T-cell (primary cell): ENCODE data around the gene PNPLA8. TPM values are rescaled to one million over a fixed set of nuclear protein-coding genes. Genes with fewer than 3 reads are reported as not detected.

ENCODE experiments used
- ATAC-seq, 4 experiments: fragments of 200-7000 bp in 3 of 4; fragments of 150-1000 bp in 1 of 4; cut with Tn5 transposase; replicated peaks in 1 of 4; 1 replicate in 3 of 4; 2 replicates in 1 of 4; pipeline ENCODE4 v1.10.0; 2021; ENCODE audit warnings: moderate library complexity in 3 of 4, mild to moderate bottlenecking in 2 of 4, moderate number of reproducible peaks in 1 of 4
- CTCF ChIA-PET, 2 donors: fragments of 300-600 bp; sonication (Branson Sonifier 250); formaldehyde crosslinking; loops; one replicate each; lab custom pipeline; 2022; ENCODE audit warnings: antibody characterized with exemption in 2 of 2; lab: Charles Lee
- POLR2A ChIA-PET, 2 donors: fragments of 300-600 bp; sonication (Branson Sonifier 250); formaldehyde crosslinking; loops; one replicate each; lab custom pipeline; 2022; ENCODE audit warnings: antibody characterized with exemption in 2 of 2; lab: Charles Lee
- DNase-seq, 35 experiments: peaks; one replicate each; pipeline versions ENCODE4 v3.0.0 to v3.0.0-alpha.2; 2013 to 2023
- H3K27ac ChIP-seq: one replicate; pipeline ENCODE4 v1.5.1; 2013; ENCODE audit warnings: low read length
- H3K27me3 ChIP-seq, 2 experiments: replicated peaks in 1 of 2; 1 replicate in 1 of 2; 2 replicates in 1 of 2; pipeline versions ENCODE4 v1.6.1 to v1.7.0; 2013; ENCODE audit warnings: low read length in 1 of 2, mixed read lengths in 1 of 2; ENCODE audit not compliant: control insufficient read depth in 2 of 2, insufficient read depth in 2 of 2; ENCODE audit errors: extremely low read depth in 1 of 2
- H3K36me3 ChIP-seq, 2 donors: 1 replicate in 1 of 2; 2 replicates in 1 of 2; pipeline versions ENCODE4 v1.6.1 to v1.7.0; 2013; ENCODE audit warnings: low read length in 1 of 2; ENCODE audit not compliant: control insufficient read depth in 2 of 2, insufficient read depth in 1 of 2; ENCODE audit errors: extremely low read depth in 1 of 2
- H3K4me1 ChIP-seq, 2 experiments: 1 replicate in 1 of 2; 2 replicates in 1 of 2; pipeline versions ENCODE4 v1.6.1 to v1.7.0; 2013; ENCODE audit warnings: low read length in 2 of 2, mixed read lengths in 1 of 2; ENCODE audit not compliant: insufficient read depth in 2 of 2, control insufficient read depth in 1 of 2; ENCODE audit errors: extremely low read depth in 1 of 2
- H3K4me3 ChIP-seq, 2 donors: 1 replicate in 1 of 2; 2 replicates in 1 of 2; pipeline versions ENCODE4 v1.5.1 to v1.7.0; 2013; ENCODE audit warnings: mild to moderate bottlenecking in 2 of 2, low read length in 1 of 2, moderate library complexity in 1 of 2; ENCODE audit not compliant: control insufficient read depth in 1 of 2; ENCODE audit errors: extremely low read depth in 1 of 2
- H3K9me3 ChIP-seq: 2 replicates; pipeline ENCODE4 v1.7.0; 2013
- H3K27ac Mint-ChIP-seq, 2 donors: one replicate each; pipeline ENCODE4 v1.8.0; 2020 to 2021; ENCODE audit warnings: mild to moderate bottlenecking in 2 of 2, mixed read lengths in 2 of 2
- H3K27me3 Mint-ChIP-seq, 2 donors: one replicate each; pipeline ENCODE4 v1.8.0; 2021 to 2022; ENCODE audit warnings: mixed read lengths in 2 of 2
- H3K36me3 Mint-ChIP-seq: one replicate; pipeline ENCODE4 v1.8.0; 2021; ENCODE audit warnings: mixed read lengths
- H3K4me1 Mint-ChIP-seq, 3 donors: one replicate each; pipeline ENCODE4 v1.8.0; 2020 to 2022; ENCODE audit warnings: mixed read lengths in 3 of 3, mild to moderate bottlenecking in 1 of 3
- H3K4me3 Mint-ChIP-seq, 3 donors: one replicate each; pipeline ENCODE4 v1.8.0; 2020 to 2022; ENCODE audit warnings: mild to moderate bottlenecking in 3 of 3, mixed read lengths in 3 of 3, moderate library complexity in 3 of 3
- H3K9me3 Mint-ChIP-seq, 3 donors: one replicate each; pipeline ENCODE4 v1.8.0; 2020 to 2022; ENCODE audit warnings: mixed read lengths in 3 of 3
- WGBS: methylation state at CpG from one replicate; pipeline ENCODE4 v1.1.5; 2013; ENCODE audit warnings: missing lambda C conversion rate; ENCODE audit not compliant: insufficient coverage; 5-methylcytosine and 5-hydroxymethylcytosine counted together
- total RNA-seq, 35 experiments: library from RNA in 6 of 35; stranded (reverse) in 6 of 35; fragments of 120-200 nt in 1 of 35; gene quantifications; one replicate each; pipeline versions ENCODE4 v1.2.1 to v1.2.4 and lab custom pipeline; 2013 to 2026

PNPLA8 gene
- total RNA-seq, 5 donors from 2014 or later (not counting 1 experiment from before 2014, with no cell fraction given): 17.8 to 55.5 (median 21.8) TPM

- CTCF ChIA-PET: interaction anchor here in 1 of 2 donors (1.4 kb wide), 1 partner anchor 12 kb away, joined by 5 read pairs; no protein-coding TSS in a partner anchor
- Mint-ChIP-seq H3K4me1 (peaks cover 32 to 47% (median 40%) of the 10 kb centered on the region in 3 donors), H3K9me3 (no peaks in the 10 kb centered on the region), H3K27ac (peak overlapping the region in 1 of 2 donors; percentile 82), H3K4me3 (peak overlapping the region in 1 of 3 donors; percentile 28), H3K27me3 (peaks cover 0 to 11% of the 10 kb centered on the region in 2 donors), H3K36me3 (no peaks in the 10 kb centered on the region)
- H3K4me1 ChIP-seq: peaks cover 6 to 23% of the 10 kb centered on the region in 2 experiments
- POLR2A ChIA-PET: no interaction called here
- H3K4me3 ChIP-seq: no peak overlapping the region
- no peak overlapping the region for H3K27ac ChIP-seq
- DNase-seq: no peak
- H3K27me3 ChIP-seq: no peaks in the 10 kb centered on the region
- no peaks in the 10 kb centered on the region for H3K36me3 ChIP-seq
- WGBS: no CpG with 5 or more reads among the region's 2 CpGs
- ATAC-seq: no peak
- no peaks in the 10 kb centered on the region for H3K9me3 ChIP-seq
These were observed 61.2 kb downstream of the PNPLA8 start for GRCh38 chr7:108464743-108465142.

DNA sequence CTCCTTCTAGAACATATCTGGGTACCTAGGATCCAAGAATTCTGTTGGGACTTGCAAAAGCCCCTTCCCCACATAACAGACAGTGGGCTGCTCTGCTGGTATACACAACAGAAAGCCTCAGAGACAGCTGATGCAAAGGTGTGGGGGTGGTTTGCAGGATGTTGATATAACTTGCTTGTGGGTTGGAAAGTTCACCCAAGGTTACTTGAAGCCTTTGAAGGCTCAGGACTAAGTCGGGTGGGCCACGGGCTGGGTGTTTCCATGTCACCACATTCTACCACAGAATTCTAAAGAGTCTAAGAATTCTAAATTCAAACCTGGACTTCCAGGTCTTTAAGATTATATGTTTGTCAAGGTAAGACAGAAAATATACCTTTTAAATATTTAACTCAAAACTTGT, 62.3 kb downstream of the PNPLA8 start:
- no CpG with 5 or more reads among the region's 2 CpGs for WGBS
- H3K36me3 Mint-ChIP-seq: no peaks in the 10 kb centered on the region
- H3K27me3 ChIP-seq: no peaks in the 10 kb centered on the region
- peak overlapping the region in 2 of 3 donors; percentile 7 to 28 for H3K4me3 Mint-ChIP-seq
- DNase-seq: peak in 32 of 35 experiments; percentile 15 to 75 (median 44)
- peaks cover 0 to 17% of the 10 kb centered on the region in 2 donors for H3K27me3 Mint-ChIP-seq
- peak overlapping the region; percentile 78 to 82 for H3K27ac Mint-ChIP-seq
- peaks cover 3 to 23% of the 10 kb centered on the region in 2 experiments for H3K4me1 ChIP-seq
- ChIA-PET POLR2A (no interaction called here), CTCF (interaction anchor here in 1 of 2 donors (0.6 kb wide), 2 partner anchors 23 to 975 kb away, joined by 6 to 10 read pairs; no protein-coding TSS in a partner anchor)
- H3K36me3 ChIP-seq: no peaks in the 10 kb centered on the region
- H3K4me1 Mint-ChIP-seq: peaks cover 32 to 49% (median 38%) of the 10 kb centered on the region in 3 donors
- peak overlapping the region; percentile 31 for H3K27ac ChIP-seq
- no peaks in the 10 kb centered on the region for H3K9me3 Mint-ChIP-seq
- H3K9me3 ChIP-seq: no peaks in the 10 kb centered on the region
- peak; percentile 77 to 94 (median 92) for ATAC-seq
- no peak overlapping the region for H3K4me3 ChIP-seq

- Histone ChIP-seq H3K4me3 (no peak overlapping the region), H3K27me3 (peaks cover 5 to 8% of the 10 kb centered on the region in 2 experiments), H3K9me3 (no peaks in the 10 kb centered on the region), H3K27ac (no peak overlapping the region), H3K4me1 (peaks cover 9 to 26% of the 10 kb centered on the region in 2 experiments), H3K36me3 (no peaks in the 10 kb centered on the region)
- Mint-ChIP-seq H3K4me3 (no peak overlapping the region), H3K27ac (no peak overlapping the region), H3K4me1 (peaks cover 45 to 56% (median 46%) of the 10 kb centered on the region in 3 donors), H3K9me3 (no peaks in the 10 kb centered on the region), H3K27me3 (peaks cover 16 to 35% of the 10 kb centered on the region in 2 donors), H3K36me3 (no peaks in the 10 kb centered on the region)
- ATAC-seq: no peak
- no peak for DNase-seq
- WGBS: 68% methylated on average over 2 of the region's 3 CpGs
- ChIA-PET POLR2A (no interaction called here), CTCF (interaction anchor here in 1 of 2 donors (0.7 kb wide), 1 partner anchor 28 kb away, joined by 12 read pairs; no protein-coding TSS in a partner anchor)
These were observed 64.1 kb downstream of the PNPLA8 start for GRCh38 chr7:108461840-108462239.

GRCh38 chr7:108460964-108461363, 65.0 kb downstream of the PNPLA8 start:
- peaks cover 18 to 39% of the 10 kb centered on the region in 2 donors for H3K27me3 Mint-ChIP-seq
- DNase-seq (no peak), ATAC-seq (no peak)
- no peaks in the 10 kb centered on the region for H3K9me3 ChIP-seq
- 80% methylated on average over 1 of the region's 1 CpG for WGBS
- CTCF ChIA-PET: no interaction called here
- no peaks in the 10 kb centered on the region for H3K36me3 Mint-ChIP-seq
- H3K4me1 Mint-ChIP-seq: peaks cover 48 to 56% (median 49%) of the 10 kb centered on the region in 3 donors
- POLR2A ChIA-PET: interaction anchor here in 1 of 2 donors (0.6 kb wide), 1 partner anchor 771 kb away, joined by 3 read pairs; no protein-coding TSS in a partner anchor
- H3K27ac Mint-ChIP-seq: no peak overlapping the region
- peaks cover 10 to 26% of the 10 kb centered on the region in 2 experiments for H3K4me1 ChIP-seq
- no peaks in the 10 kb centered on the region for H3K9me3 Mint-ChIP-seq
- peaks cover 5 to 10% of the 10 kb centered on the region in 2 experiments for H3K27me3 ChIP-seq
- no peak overlapping the region for H3K27ac ChIP-seq
- H3K36me3 ChIP-seq: no peaks in the 10 kb centered on the region
- no peak overlapping the region for H3K4me3 ChIP-seq
- H3K4me3 Mint-ChIP-seq: no peak overlapping the region

- H3K9me3 Mint-ChIP-seq: no peaks in the 10 kb centered on the region
- Histone ChIP-seq H3K27me3 (peaks cover 5 to 19% of the 10 kb centered on the region in 2 experiments), H3K9me3 (no peaks in the 10 kb centered on the region), H3K36me3 (no peaks in the 10 kb centered on the region), H3K4me3 (no peak overlapping the region), H3K27ac (no peak overlapping the region), H3K4me1 (peaks cover 14 to 25% of the 10 kb centered on the region in 2 experiments)
- peak in 1 of 4 experiments; percentile 20 for ATAC-seq
- no peaks in the 10 kb centered on the region for H3K36me3 Mint-ChIP-seq
- H3K27me3 Mint-ChIP-seq: peaks cover 18 to 40% of the 10 kb centered on the region in 2 donors
- no peak overlapping the region for H3K27ac Mint-ChIP-seq
- CTCF ChIA-PET: interaction anchor here (1.0 to 2.0 kb wide), 3 partner anchors 12 to 37 kb away, joined by 3 to 6 read pairs (median 3); no protein-coding TSS in a partner anchor
- no peak overlapping the region for H3K4me3 Mint-ChIP-seq
- 83% methylated on average over 1 of the region's 3 CpGs for WGBS
- peaks cover 43 to 49% (median 48%) of the 10 kb centered on the region in 3 donors for H3K4me1 Mint-ChIP-seq
- POLR2A ChIA-PET: interaction anchor here in 1 of 2 donors (0.6 kb wide), 1 partner anchor 770 kb away, joined by 3 read pairs; no protein-coding TSS in a partner anchor
- DNase-seq: peak in 8 of 35 experiments; percentile 4 to 47 (median 13)
These were observed 65.9 kb downstream of the PNPLA8 start for GRCh38 chr7:108459922-108460551.

DNA sequence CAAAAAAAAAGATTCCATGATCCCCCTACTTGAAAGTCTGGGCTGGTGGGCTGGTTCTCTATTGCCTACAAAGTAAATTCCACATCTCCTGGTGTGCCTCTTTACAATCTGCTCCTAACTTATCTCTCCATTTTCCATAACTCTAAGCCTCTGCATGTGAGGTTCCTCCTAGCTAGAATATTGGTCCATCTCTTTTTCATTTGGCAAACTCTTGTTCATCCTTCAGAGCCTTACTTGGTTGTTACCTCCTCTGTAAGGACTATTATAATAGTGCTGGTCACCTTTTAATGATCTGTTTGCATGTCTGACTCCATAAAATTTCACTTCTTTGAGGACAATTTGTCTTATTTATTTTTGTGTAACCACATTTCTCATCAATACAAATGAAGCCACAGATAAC, 68.1 kb downstream of the PNPLA8 start:
- ChIA-PET POLR2A (no interaction called here), CTCF (interaction anchor here in 1 of 2 donors (2.2 kb wide), 1 partner anchor 39 kb away, joined by 8 read pairs; no protein-coding TSS in a partner anchor)
- DNase-seq (no peak), ATAC-seq (no peak)
- peaks cover 32 to 50% (median 35%) of the 10 kb centered on the region in 3 donors for H3K4me1 Mint-ChIP-seq
- peaks cover 20 to 25% of the 10 kb centered on the region in 2 experiments for H3K27me3 ChIP-seq
- no peak overlapping the region for H3K4me3 ChIP-seq
- no peaks in the 10 kb centered on the region for H3K9me3 Mint-ChIP-seq
- no peaks in the 10 kb centered on the region for H3K36me3 Mint-ChIP-seq
- H3K27me3 Mint-ChIP-seq: peaks cover 27 to 51% of the 10 kb centered on the region in 2 donors
- peak overlapping the region; percentile 6 to 88 (median 10) for H3K4me3 Mint-ChIP-seq
- H3K27ac Mint-ChIP-seq: no peak overlapping the region
- H3K27ac ChIP-seq: no peak overlapping the region
- H3K4me1 ChIP-seq: peaks cover 11 to 13% of the 10 kb centered on the region in 2 experiments
- no peaks in the 10 kb centered on the region for H3K36me3 ChIP-seq
- no peaks in the 10 kb centered on the region for H3K9me3 ChIP-seq
